ELF-1 (cell line): ENCODE results near the gene CELA1.
"Not testable (repeated sequence)": the region's sequence is repeated elsewhere in the genome, so short reads cannot be mapped to it uniquely, and the experiment has no call there.

ENCODE experiments used
- DNase-seq: peaks from one replicate; pipeline ENCODE4 v3.0.0-alpha.2; 2016; ENCODE audit warnings: low read depth, low spot score

The CELA1 gene

DNA sequence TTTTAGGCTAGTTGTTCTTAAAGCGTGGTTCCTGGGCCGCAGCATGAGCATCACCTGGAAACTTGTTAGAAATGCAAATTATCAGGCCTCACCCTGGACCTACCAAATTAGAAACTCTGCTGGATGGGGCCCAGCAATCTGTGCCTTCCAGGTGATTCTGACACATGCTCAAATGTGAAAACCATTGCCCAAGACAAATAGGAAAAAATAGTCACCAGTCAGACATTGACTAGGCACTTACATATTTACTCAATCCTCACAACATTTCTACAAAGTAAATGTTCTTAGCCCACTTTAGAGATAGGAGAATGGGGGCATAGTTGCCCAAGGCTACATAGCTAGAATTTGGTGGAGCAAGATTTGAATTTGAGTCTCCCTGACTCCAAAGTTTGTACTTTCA is 3.3 kb downstream of the CELA1 start:
- DNase-seq = no peak

DNA sequence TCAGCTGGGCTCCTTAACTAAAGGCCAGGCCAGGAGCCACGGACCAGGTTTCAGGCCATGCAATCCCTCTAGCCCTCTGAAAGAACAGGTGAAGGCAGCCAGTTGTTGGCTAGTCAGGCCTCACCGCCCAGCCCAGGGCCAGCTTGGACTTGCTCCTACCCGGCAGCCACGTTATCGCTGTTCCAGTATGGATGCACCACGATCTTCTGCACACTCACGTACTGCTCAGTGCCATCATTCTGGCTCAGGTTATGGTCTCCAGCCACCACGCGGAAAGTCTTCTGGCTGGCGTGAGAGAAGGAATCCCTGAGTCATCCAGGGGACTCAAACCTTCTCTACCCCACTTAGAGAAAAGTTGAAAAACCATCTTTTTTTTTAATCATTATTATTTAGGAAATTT is 4.1 kb downstream of the CELA1 start:
- no peak for DNase-seq

- peak; percentile 84 for DNase-seq
Observed at GRCh38 chr12:51341251-51342007, 5.0 kb downstream of the CELA1 start.

GRCh38 chr12:51339750-51340149 is 6.7 kb downstream of the CELA1 start:
- no peak for DNase-seq

DNA sequence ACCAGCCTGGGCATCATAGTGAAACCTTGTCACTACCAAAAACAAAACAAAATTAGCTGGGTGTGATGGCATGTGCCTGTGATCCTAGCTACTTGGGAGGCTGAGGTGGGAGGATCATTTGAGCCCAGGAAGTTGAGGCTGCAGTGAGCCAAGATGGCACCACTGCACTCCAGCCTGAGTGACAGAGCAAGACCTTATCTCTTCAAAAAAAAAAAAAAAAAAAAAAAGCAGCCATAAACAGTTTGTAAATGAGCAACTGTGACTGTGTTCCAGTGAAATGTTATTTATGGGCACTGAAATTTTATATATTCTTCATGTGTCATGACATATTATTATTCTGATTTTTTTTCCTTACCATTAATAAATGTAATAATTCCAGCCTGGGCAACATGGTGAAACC is 9.1 kb downstream of the CELA1 start:
- not testable (repeated sequence) for DNase-seq

- no peak for DNase-seq
Observed at GRCh38 chr12:51335931-51336330, 10.5 kb downstream of the CELA1 start.

GRCh38 chr12:51334764-51335163 is 11.7 kb downstream of the CELA1 start:
- DNase-seq = no peak

DNA sequence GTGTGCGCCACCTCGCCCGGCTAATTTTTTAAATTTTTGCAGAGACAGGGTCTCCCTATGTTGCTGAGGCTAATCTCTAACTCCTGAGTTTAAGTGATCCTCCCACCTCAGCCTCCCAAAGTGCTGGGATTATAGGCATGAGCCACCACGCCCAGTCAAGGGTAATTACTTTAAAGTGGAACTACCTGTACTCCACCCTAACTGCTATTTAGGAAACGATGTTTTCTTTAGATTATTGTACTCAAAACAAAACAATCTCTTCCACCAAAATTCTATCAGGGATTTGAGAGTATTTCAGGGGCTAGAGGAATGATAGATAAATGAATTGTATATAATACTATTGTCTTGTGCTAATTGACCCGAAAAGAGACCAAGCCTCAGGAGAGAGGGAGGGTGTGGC is 12.9 kb downstream of the CELA1 start:
- no peak for DNase-seq

GRCh38 chr12:51330186-51330585 is 16.3 kb downstream of the CELA1 start:
- no peak for DNase-seq

- no peak for DNase-seq
Observed at GRCh38 chr12:51329742-51330141, 16.7 kb downstream of the CELA1 start.

DNA sequence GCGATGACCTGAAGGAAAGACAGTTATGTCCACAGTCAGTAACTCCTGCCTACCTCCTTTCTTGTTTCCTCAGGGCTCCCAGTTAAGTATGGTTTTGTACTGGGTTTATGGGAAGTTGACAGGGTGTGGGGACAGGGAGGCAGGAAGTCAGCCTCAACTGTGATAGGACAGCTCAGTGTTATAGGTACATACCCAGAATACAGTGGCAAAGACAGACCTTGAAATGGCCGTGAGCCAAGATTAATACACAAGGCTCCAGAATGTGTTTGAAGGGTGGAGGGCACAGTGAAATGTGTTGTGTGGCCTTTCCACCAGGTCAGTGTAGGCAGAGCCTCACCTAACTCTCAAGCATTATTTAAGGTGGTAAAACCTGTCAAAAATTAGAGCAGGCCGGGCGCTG is 17.9 kb downstream of the CELA1 start:
- no peak for DNase-seq

DNA sequence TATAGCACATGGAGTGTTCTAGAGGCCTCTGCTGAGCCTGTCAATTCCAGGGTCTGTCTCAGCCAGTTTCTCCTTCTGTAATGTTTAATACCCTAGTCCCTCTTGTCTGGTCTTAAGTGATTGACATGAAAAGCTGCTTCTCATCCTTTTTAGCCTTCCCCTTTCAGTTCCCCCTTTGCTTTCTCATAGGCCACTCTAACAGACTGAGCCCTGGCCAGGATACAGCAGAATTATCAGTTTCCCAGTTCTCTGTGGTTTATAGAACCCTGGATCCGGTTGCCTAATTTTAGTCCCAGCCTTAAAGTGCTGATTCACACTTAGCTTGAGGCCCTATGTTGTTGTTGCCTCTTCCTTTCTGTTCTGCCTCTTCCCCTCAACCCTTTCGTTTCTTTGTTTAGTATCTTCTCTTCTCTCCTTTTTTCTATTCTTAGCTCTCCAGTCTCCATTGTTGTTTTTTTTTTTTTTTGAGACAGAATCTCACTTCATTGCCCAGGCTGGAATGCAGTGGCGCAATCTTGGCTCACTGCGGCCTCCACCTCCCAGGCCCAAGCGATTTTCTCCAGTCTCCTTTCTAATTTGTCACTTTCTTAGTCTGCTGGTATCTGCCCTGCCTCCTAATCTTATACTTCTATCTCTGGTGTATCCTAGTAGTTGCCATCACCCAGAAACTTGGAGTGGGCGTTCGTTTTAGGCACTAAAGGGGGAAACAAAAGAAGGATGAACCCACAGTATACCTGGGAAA is 19.6 kb downstream of the CELA1 start:
- peak; percentile 53 for DNase-seq

- no peak for DNase-seq
Observed at GRCh38 chr12:51324953-51325352, 21.5 kb downstream of the CELA1 start.

- DNase-seq = peak; percentile 31
Observed at GRCh38 chr12:51323966-51324895, 22.2 kb downstream of the CELA1 start, which contains the start of gene BIN2. TSS of gene BIN2 (minus strand) at chr12:51324174. CDS start at chr12:51324102, 72 bp downstream.

DNA sequence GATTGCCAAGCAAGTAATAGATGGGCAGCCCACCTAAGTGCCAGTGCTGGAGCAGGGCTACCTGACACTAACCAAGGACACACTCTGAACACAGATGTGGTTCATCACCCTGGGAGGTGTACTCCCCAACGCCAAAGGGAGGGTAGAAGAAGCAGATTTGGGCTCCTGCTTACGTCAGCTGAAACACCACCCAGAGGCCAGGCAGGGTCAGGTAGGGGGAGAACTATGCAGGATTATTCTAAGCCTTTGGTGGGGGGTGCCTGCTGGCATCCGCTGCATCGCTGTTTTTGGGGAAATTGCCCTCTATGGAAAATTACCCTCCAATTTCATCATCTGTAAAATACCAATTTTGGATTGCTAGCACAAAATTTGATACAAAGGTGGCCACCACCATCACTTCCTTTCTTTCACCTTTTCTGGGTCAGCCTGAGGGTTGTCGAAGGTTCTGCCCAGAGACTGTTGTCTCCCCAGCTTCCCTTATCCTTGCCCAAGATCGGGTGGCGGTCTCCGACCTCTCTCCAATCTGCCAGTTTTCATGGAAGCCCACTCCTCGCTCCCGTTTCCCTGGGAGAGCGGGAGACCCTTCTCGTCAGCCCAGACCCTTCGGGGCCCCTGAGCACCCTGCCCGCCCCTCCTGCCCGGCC is 23.0 kb downstream of the CELA1 start:
- DNase-seq = no peak

GRCh38 chr12:51322452-51322851 is 24.0 kb downstream of the CELA1 start:
- DNase-seq = no peak

DNA sequence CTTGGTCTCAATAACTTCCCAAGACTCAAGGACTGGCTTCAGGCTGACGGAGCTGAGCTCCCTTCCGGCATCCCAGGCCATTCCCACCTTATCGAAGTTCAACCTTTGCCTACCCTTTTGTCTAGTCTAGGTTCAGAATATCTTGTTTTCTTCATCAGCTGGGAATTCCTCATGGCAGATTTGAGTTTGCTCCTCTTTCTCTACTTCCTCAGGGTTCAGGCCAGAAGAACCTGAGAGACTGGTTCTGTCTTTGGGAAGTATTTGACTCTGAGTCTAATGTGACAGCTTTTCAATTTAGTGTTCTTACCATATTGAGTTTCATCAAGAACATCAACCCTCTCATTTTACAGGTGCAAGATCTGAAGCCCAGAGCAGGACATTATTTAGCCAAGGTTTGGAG is 24.6 kb downstream of the CELA1 start:
- DNase-seq = peak; percentile 41

GRCh38 chr12:51320695-51321320 is 25.7 kb downstream of the CELA1 start:
- peak; percentile 88 for DNase-seq

- peak; percentile 51 for DNase-seq
Observed at GRCh38 chr12:51320311-51320694, 26.2 kb downstream of the CELA1 start.

DNA sequence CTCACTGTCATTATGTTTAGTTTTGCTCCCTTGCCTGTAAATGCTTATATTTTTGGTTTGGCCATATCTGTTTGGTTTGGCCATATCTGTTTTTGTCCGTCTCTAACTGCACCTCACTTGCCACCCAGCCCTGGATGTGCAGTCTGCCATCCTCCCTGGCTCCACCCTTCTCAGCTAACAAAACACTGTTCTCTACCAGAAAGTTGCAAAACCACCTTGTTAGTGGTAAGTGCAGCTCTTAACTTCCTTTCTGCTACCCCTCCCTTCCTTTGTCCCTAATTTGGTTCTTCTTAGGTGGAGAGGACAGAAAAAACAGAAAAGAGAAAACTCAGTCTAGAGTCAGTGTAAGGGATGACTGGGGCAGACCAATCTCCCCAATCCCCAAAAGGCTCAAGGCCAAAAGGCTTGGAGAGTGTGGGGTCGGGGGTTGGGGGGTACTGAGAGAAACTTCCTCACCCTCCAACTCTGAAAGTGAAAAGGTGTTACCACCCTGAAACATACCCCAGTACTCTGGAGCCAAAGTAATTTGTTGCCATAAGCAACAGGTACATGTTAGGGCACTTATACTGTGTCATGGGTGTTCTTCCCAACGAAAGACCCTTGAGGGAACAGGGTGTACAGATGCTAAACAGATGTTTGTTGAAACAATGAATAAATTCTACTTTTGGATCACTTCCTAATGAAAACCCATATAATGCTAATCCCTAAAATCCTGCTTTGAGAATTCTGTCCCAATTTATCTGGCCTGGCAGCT is 27.5 kb downstream of the CELA1 start:
- no peak for DNase-seq
